OCI-LY3 (cell line): ENCODE measurements around the gene CARD19.

Source experiments
- EZH2phosphoT487 ChIP-seq: fragments of 200-600 bp; shearing (Covaris generic); IDR thresholded peaks from 2 replicates; pipeline ENCODE4 v1.6.1; 2018; ENCODE audit warnings: antibody characterized with exemption, mixed run types, low read depth
- TF ChIP-seq, protein P1 (sequence below): fragments of 200-600, 300-600 bp; sonication (generic); IDR thresholded peaks from 2 replicates; pipeline ENCODE4 v1.5.1; 2014; ENCODE audit warnings: antibody characterized with exemption, low read length, low read depth

DNA sequence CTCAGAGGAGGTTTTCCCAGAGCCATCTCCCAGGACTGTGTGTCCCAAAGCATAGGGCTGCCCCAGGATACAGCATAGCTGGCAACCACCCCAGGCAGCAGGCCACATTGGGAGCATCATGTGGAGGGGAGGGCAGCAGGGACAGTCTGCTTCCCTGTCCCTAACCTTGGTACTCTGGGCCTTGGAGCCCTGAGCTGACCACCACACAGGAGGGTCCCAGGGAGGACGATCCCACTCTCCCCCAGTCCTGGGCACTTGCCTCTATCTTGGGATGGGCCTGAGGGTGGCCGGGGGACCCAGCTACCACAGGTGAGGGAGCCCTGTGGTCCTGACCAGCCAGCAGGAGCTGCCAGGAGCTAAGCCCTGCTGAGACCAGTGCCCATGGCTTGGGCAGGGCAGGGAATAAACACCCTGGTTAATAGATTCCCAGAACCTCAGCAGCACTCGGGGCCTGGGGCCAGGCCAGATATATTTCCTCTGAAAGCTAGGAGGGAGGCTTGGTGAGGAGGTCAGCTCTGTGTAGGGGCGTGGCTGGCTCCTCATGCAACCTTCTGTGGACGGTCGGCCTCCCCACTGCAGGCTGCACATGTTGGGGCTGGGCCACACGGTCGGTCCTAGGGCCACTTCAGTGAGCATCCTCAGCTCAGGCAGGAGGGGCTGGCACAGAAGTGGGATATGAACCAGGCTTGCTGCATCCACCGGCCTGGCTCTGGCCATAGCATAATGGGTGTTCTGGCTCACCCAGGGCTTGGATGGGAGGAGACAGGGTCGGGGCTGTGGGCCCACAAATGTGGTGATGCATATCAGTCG, 33.9 kb downstream of the CARD19 start:
- TF ChIP-seq, protein P1, sequence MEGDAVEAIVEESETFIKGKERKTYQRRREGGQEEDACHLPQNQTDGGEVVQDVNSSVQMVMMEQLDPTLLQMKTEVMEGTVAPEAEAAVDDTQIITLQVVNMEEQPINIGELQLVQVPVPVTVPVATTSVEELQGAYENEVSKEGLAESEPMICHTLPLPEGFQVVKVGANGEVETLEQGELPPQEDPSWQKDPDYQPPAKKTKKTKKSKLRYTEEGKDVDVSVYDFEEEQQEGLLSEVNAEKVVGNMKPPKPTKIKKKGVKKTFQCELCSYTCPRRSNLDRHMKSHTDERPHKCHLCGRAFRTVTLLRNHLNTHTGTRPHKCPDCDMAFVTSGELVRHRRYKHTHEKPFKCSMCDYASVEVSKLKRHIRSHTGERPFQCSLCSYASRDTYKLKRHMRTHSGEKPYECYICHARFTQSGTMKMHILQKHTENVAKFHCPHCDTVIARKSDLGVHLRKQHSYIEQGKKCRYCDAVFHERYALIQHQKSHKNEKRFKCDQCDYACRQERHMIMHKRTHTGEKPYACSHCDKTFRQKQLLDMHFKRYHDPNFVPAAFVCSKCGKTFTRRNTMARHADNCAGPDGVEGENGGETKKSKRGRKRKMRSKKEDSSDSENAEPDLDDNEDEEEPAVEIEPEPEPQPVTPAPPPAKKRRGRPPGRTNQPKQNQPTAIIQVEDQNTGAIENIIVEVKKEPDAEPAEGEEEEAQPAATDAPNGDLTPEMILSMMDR = no peak
- TF ChIP-seq EZH2phosphoT487 = no peak
